PFSK-1 (cell line): Measurements from ENCODE around the gene DRICH1.

Experiments used
- FOXP2 ChIP-seq: optimal IDR thresholded peaks from 2 replicates; pipeline ENCODE3; 2011; ENCODE audit warnings: borderline replicate concordance, control low read depth, inconsistent platforms; ENCODE audit not compliant: insufficient read depth; ENCODE audit errors: extremely low read length, extremely low read depth
- POLR2AphosphoS5 ChIP-seq: IDR thresholded peaks from 2 replicates; pipeline ENCODE4 v1.6.1; 2012; ENCODE audit warnings: low read depth, mild to moderate bottlenecking, control low read depth, low read length, moderate library complexity
- SIN3A ChIP-seq: IDR thresholded peaks from 2 replicates; pipeline ENCODE4 v1.6.1; 2012; ENCODE audit warnings: mild to moderate bottlenecking, low read length, moderate library complexity, borderline replicate concordance; ENCODE audit not compliant: insufficient read depth
- TAF1 ChIP-seq: IDR thresholded peaks from 2 replicates; pipeline ENCODE4 v1.6.1; 2012; ENCODE audit warnings: low read length, control low read depth, borderline replicate concordance; ENCODE audit not compliant: insufficient read depth
- TF ChIP-seq, protein P1 (sequence below), 2 experiments: IDR thresholded peaks; 2 replicates each; pipeline versions ENCODE4 v1.6.1 to v1.8.0; 2011 to 2012; ENCODE audit warnings: low read depth in 2 of 2, low read length in 2 of 2, control low read depth in 1 of 2, inconsistent platforms in 1 of 2, mild to moderate bottlenecking in 1 of 2, moderate library complexity in 1 of 2; ENCODE audit not compliant: insufficient read depth in 1 of 2

DRICH1 gene

DNA sequence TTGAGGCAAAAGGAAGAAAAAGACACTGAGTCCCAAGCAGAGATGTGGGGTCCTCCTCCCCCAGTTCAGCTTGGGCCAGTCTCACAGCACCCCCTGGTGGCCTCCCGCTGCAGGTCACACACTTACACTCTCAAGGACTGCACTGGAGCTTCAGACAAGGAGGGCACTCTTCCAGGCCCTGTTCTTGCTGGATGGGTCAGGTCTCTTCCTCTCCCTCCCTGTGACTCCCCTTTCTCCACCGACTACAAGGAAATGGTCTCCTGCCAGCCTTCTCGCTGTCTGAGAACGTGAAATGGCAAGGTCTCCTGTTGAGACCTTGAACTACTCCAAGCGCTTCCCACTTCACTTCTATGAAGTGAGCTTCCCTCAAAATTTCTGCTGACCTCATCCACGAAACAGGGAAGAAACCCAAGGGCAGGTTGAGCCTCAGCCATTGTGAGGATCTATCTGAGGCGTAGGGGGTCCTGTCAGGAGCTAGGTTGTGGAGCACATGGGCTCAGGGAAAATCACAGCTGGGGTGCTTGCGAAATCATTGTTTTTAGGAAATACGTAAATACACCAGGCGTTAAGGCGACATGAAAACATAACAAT is 40.8 kb downstream of the DRICH1 start:
- no peak for TF ChIP-seq POLR2AphosphoS5
- TF ChIP-seq, protein P1, sequence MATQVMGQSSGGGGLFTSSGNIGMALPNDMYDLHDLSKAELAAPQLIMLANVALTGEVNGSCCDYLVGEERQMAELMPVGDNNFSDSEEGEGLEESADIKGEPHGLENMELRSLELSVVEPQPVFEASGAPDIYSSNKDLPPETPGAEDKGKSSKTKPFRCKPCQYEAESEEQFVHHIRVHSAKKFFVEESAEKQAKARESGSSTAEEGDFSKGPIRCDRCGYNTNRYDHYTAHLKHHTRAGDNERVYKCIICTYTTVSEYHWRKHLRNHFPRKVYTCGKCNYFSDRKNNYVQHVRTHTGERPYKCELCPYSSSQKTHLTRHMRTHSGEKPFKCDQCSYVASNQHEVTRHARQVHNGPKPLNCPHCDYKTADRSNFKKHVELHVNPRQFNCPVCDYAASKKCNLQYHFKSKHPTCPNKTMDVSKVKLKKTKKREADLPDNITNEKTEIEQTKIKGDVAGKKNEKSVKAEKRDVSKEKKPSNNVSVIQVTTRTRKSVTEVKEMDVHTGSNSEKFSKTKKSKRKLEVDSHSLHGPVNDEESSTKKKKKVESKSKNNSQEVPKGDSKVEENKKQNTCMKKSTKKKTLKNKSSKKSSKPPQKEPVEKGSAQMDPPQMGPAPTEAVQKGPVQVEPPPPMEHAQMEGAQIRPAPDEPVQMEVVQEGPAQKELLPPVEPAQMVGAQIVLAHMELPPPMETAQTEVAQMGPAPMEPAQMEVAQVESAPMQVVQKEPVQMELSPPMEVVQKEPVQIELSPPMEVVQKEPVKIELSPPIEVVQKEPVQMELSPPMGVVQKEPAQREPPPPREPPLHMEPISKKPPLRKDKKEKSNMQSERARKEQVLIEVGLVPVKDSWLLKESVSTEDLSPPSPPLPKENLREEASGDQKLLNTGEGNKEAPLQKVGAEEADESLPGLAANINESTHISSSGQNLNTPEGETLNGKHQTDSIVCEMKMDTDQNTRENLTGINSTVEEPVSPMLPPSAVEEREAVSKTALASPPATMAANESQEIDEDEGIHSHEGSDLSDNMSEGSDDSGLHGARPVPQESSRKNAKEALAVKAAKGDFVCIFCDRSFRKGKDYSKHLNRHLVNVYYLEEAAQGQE (IDR thresholded peaks at IDR 0.05; ENCODE audit: insufficient read depth in 1 of 2, low read depth in 2 of 2, low read length in 2 of 2), result no peak
- TF ChIP-seq FOXP2, result no peak
- TF ChIP-seq SIN3A, result no peak

- TF ChIP-seq POLR2AphosphoS5 (no peak), FOXP2 (no peak), TAF1 (no peak), SIN3A (no peak)
- TF ChIP-seq, protein P1 (IDR thresholded peaks at IDR 0.05; ENCODE audit: insufficient read depth in 1 of 2, low read depth in 2 of 2, low read length in 2 of 2), result no peak
Measured at GRCh38 chr22:23583836-23584235, 48.3 kb downstream of the DRICH1 start.

DNA sequence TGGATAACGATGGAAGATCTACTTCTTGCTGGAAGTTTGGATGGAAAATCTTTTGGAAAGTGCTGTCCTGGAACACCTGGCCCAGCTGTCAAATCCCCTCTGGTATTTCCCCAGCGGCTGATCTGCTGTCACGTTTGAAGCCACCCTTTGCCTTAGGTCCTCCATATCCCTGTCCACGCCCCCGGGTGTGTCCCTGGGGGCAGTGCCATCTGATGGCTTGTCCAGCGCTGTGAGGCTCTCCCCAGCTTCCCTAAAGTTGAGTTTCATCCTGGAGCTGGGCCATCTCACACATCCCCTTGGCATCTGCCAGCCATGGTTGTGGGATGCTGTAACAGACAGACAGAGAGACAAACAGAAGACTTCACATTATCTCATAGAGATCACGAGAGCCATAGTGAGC is 49.0 kb downstream of the DRICH1 start:
- TF ChIP-seq SIN3A, result no peak
- TF ChIP-seq FOXP2, result no peak
- TF ChIP-seq, protein P1 (IDR thresholded peaks at IDR 0.05; ENCODE audit: insufficient read depth in 1 of 2, low read depth in 2 of 2, low read length in 2 of 2), result no peak
- no peak for TF ChIP-seq TAF1
- TF ChIP-seq POLR2AphosphoS5, result no peak

GRCh38 chr22:23581260-23581650 is 50.9 kb downstream of the DRICH1 start:
- no peak for TF ChIP-seq FOXP2
- TF ChIP-seq SIN3A, result no peak
- TF ChIP-seq POLR2AphosphoS5, result no peak
- TF ChIP-seq, protein P1 (IDR thresholded peaks at IDR 0.05; ENCODE audit: insufficient read depth in 1 of 2, low read depth in 2 of 2, low read length in 2 of 2), result no peak
- TF ChIP-seq TAF1, result no peak
